Measurements from ENCODE around the gene LRRTM3.

LRRTM3 gene

GRCh38 chr10:67022099-67022498, 96.3 kb downstream of the LRRTM3 start:
- Mint-ChIP-seq H3K27ac (peak overlapping the region in 2 of 3 experiments; percentile 52 to 58), H3K4me3 (no peak overlapping the region)
- TF ChIP-seq CTCF (IDR thresholded peaks at IDR 0.05; ENCODE audit: unreplicated experiment in 3 of 3), result no peak

GRCh38 chr10:67033878-67034277, 108.0 kb downstream of the LRRTM3 start:
- Mint-ChIP-seq H3K36me3 (ENCODE audit: low read depth) (no peaks in the 10 kb centered on the region), H3K27ac (no peak overlapping the region), H3K27me3 (ENCODE audit: low read depth) (no peaks in the 10 kb centered on the region), H3K4me1 (no peaks in the 10 kb centered on the region), H3K4me3 (no peak overlapping the region), H3K9me3 (no peaks in the 10 kb centered on the region)
- TF ChIP-seq CTCF (IDR thresholded peaks at IDR 0.05; ENCODE audit: unreplicated experiment in 3 of 3), result no peak

More at GRCh38 chr10:67022099-67022498, 96.3 kb downstream of the LRRTM3 start:
- Mint-ChIP-seq H3K9me3 (no peaks in the 10 kb centered on the region), H3K4me1 (peaks cover 7% of the 10 kb centered on the region), H3K36me3 (ENCODE audit: low read depth) (no peaks in the 10 kb centered on the region), H3K27me3 (ENCODE audit: low read depth) (no peaks in the 10 kb centered on the region)

GRCh38 chr10:67036808-67037207, 111.0 kb downstream of the LRRTM3 start:
- H3K9me3 Mint-ChIP-seq, result no peaks in the 10 kb centered on the region

GRCh38 chr10:67043041-67043440, 117.2 kb downstream of the LRRTM3 start:
- no peak for TF ChIP-seq CTCF (IDR thresholded peaks at IDR 0.05; ENCODE audit: unreplicated experiment in 3 of 3)
- Mint-ChIP-seq H3K9me3 (no peaks in the 10 kb centered on the region), H3K36me3 (ENCODE audit: low read depth) (no peaks in the 10 kb centered on the region), H3K27ac (no peak overlapping the region), H3K4me3 (no peak overlapping the region), H3K4me1 (peaks cover 5% of the 10 kb centered on the region), H3K27me3 (ENCODE audit: low read depth) (no peaks in the 10 kb centered on the region)

More at GRCh38 chr10:67036808-67037207, 111.0 kb downstream of the LRRTM3 start:
- H3K27ac Mint-ChIP-seq, result no peak overlapping the region
- TF ChIP-seq CTCF (IDR thresholded peaks at IDR 0.05; ENCODE audit: unreplicated experiment in 3 of 3), result no peak
- no peak overlapping the region for H3K4me3 Mint-ChIP-seq
- no peaks in the 10 kb centered on the region for H3K27me3 Mint-ChIP-seq (ENCODE audit: low read depth)
- H3K4me1 Mint-ChIP-seq, result no peaks in the 10 kb centered on the region
- H3K36me3 Mint-ChIP-seq (ENCODE audit: low read depth), result no peaks in the 10 kb centered on the region

- TF ChIP-seq CTCF (IDR thresholded peaks at IDR 0.05; ENCODE audit: unreplicated experiment in 3 of 3), result no peak
- no peaks in the 10 kb centered on the region for H3K36me3 Mint-ChIP-seq (ENCODE audit: low read depth)
- H3K27ac Mint-ChIP-seq, result no peak overlapping the region
- no peak overlapping the region for H3K4me3 Mint-ChIP-seq
- H3K27me3 Mint-ChIP-seq (ENCODE audit: low read depth), result no peaks in the 10 kb centered on the region
- no peaks in the 10 kb centered on the region for H3K9me3 Mint-ChIP-seq
- peaks cover 5% of the 10 kb centered on the region for H3K4me1 Mint-ChIP-seq
Measured at GRCh38 chr10:67045404-67045803, 119.6 kb downstream of the LRRTM3 start.

GRCh38 chr10:67046507-67046906, 120.7 kb downstream of the LRRTM3 start:
- H3K4me3 Mint-ChIP-seq, result no peak overlapping the region
- H3K27ac Mint-ChIP-seq, result no peak overlapping the region
- no peaks in the 10 kb centered on the region for H3K9me3 Mint-ChIP-seq
- no peaks in the 10 kb centered on the region for H3K36me3 Mint-ChIP-seq (ENCODE audit: low read depth)
- no peaks in the 10 kb centered on the region for H3K27me3 Mint-ChIP-seq (ENCODE audit: low read depth)
- no peak for TF ChIP-seq CTCF (IDR thresholded peaks at IDR 0.05; ENCODE audit: unreplicated experiment in 3 of 3)
- peaks cover 5% of the 10 kb centered on the region for H3K4me1 Mint-ChIP-seq
